Esophagus muscularis mucosa (tissue), 3 donors: ENCODE measurements around the gene HPN.

ENCODE experiments used
- CTCF ChIP-seq, 3 experiments: fragments of 200-600 bp in 2 of 3; fragments of 450-650 bp in 1 of 3; sonication (generic) in 2 of 3; IDR thresholded peaks; one replicate each; pipeline ENCODE4 v1.5.1; 2017 to 2019; ENCODE audit warnings: antibody characterized with exemption in 3 of 3, mild to moderate bottlenecking in 2 of 3, moderate library complexity in 1 of 3
- POLR2A ChIP-seq: fragments of 450-650 bp; IDR thresholded peaks from one replicate; pipeline ENCODE4 v1.6.1; 2017; ENCODE audit warnings: antibody characterized with exemption, moderate library complexity, mild to moderate bottlenecking, low read depth

- TF ChIP-seq POLR2A, result no peak
- TF ChIP-seq CTCF (IDR thresholded peaks at IDR 0.05), result peak; percentile 97 to 99 (median 98)
Observed at GRCh38 chr19:35013041-35013819, 28.3 kb upstream of the HPN start.
